Stimulated activated naive CD8-positive, alpha-beta T cell treated with anti-CD3 and anti-CD28 coated beads, Interleukin-15, Interleukin-2, amounts not matched to agents 100 U/mL and 50 U/mL, for 24 hours (primary cell): Measurements from ENCODE around the gene STYXL1.
"Not testable (repeated sequence)": the region's sequence is repeated elsewhere in the genome, so short reads cannot be mapped to it uniquely, and the experiment has no call there.

Experiments used
- ATAC-seq: fragments of 150-1000 bp; cut with Tn5 transposase; one replicate; pipeline ENCODE4 v1.10.0; 2021
- DNase-seq: peaks from one replicate; pipeline ENCODE4 v3.0.0; 2021

The STYXL1 gene

GRCh38 chr7:76047811-76048667 lies at the start of gene STYXL1, which contains the start of gene MDH2:
Gene STYXL1, minus strand, starts transcription at chr7:76048000. Its CDS starts 17,477 bp downstream, at chr7:76030523.
Gene MDH2, plus strand, starts transcription at chr7:76048106. Its CDS starts 55 bp downstream, at chr7:76048161.
- DNase-seq (peak; percentile 93), ATAC-seq (peak; percentile 98)

- ATAC-seq (no peak), DNase-seq (no peak)
Measured at GRCh38 chr7:76095908-76096307, 48.1 kb upstream of the STYXL1 start.

DNA sequence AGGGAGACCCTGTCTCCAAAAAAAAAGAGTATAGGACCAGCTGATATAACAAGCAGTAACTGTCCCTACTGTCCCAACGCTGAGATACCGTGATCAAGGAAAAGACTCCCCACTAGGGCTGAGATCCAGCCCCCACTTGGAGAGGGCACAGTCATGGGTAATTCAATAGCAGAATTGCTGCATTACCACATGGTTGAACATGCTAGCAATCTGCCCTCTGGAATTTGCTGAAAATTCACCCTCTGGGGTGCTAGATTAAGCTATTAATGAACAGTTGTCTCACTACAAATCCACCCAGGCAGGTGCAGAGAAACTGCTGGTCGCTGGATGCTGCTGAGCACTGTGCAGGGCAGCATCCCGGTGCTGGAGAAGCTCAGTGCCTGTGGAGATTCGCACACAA lies 46.5 kb upstream of the STYXL1 start:
- not testable (repeated sequence) for ATAC-seq, DNase-seq

GRCh38 chr7:76093531-76093930 lies 45.7 kb upstream of the STYXL1 start:
- ATAC-seq, DNase-seq: not testable (repeated sequence)

DNA sequence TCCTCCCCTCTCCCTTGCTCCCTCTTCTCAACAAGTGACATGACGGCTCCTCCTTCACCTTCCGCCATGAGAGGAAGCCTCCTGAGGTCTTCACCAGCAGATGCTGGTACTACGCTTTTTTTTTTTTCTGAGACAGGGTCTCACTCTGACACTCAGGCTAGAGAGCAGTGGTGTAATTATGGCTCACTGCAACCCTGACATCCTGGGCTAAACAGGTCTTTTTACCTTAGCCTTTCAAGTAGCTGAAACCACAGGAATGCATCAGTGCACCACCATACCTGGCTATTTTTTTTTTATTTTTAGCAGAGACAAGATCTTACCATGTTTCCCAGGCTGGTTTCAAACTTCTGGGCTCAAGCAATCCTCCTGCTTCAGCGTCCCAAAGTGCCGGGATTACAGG lies 43.7 kb upstream of the STYXL1 start:
- no peak for ATAC-seq
- no peak for DNase-seq

- no peak for DNase-seq
- no peak for ATAC-seq
Measured at GRCh38 chr7:76089865-76090475, 42.2 kb upstream of the STYXL1 start.

DNA sequence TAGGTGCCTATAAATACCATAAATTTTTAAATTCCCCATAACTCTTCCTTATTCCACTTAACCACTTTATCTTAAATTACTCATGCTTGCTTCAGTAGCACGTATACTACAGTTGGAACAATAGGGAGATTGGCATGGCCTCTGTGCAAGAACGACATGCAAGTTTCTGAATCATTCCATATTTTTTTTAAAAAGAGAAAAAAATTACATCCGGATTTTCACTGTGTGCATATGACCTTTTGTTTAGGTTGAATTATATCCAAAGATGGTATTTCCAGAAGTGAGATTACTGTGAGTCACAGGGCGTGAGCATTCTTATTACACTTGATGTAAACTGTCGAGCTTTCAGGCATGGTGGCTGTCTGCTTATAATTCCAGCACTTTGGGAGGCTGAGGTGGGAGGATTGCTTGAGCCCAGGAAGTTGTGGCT lies 39.6 kb upstream of the STYXL1 start:
- not testable (repeated sequence) for DNase-seq, ATAC-seq

GRCh38 chr7:76086070-76086469 lies 38.3 kb upstream of the STYXL1 start:
- ATAC-seq (no peak), DNase-seq (no peak)

DNA sequence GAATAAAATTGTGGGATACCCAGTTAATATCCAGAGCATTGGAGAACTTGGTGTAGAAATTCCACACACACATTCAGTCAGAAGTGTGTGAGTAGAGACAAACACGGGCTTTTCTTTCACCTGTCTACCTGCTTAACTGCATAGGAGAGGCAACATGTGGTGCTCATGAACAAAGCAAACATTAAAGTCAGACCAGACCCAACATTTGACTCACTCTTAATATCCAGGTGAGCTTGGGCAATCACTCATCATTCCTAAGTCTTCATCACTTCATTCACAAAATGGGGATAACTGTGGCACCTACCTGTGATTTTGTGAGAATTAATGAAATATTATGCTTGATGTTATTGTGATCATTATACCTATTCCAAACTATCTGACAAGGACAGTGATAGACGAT lies 36.3 kb upstream of the STYXL1 start:
- DNase-seq, ATAC-seq: not testable (repeated sequence)

- DNase-seq (no peak), ATAC-seq (no peak)
Measured at GRCh38 chr7:76080204-76080603, 32.4 kb upstream of the STYXL1 start.

- no peak for ATAC-seq
Measured at GRCh38 chr7:76077435-76077834, 29.6 kb upstream of the STYXL1 start.

DNA sequence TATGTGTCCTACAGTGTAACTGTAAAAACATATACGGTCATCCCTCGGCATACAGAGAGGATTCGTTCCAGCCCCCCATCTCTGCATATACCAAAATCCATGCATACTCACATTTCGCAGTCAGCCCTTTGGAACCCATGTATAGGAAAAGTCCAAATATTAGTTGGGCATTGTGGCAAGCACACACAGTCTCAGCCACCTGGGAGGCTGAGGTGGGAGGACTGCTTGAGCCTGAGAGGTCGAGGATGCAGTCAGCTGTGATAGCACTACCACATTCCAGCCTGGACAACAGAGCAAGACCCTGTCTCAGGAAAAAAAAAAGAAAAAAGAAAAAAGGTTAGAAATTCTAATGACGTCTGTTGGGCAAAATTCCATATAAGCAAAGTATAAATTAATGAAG lies 29.2 kb upstream of the STYXL1 start:
- no peak for ATAC-seq
- no peak for DNase-seq

More at GRCh38 chr7:76077435-76077834, 29.6 kb upstream of the STYXL1 start:
- DNase-seq, result no peak

- ATAC-seq (no peak), DNase-seq (no peak)
Measured at GRCh38 chr7:76074972-76075370, 27.2 kb upstream of the STYXL1 start.

GRCh38 chr7:76074306-76074971 lies 26.6 kb upstream of the STYXL1 start:
- no peak for ATAC-seq

DNA sequence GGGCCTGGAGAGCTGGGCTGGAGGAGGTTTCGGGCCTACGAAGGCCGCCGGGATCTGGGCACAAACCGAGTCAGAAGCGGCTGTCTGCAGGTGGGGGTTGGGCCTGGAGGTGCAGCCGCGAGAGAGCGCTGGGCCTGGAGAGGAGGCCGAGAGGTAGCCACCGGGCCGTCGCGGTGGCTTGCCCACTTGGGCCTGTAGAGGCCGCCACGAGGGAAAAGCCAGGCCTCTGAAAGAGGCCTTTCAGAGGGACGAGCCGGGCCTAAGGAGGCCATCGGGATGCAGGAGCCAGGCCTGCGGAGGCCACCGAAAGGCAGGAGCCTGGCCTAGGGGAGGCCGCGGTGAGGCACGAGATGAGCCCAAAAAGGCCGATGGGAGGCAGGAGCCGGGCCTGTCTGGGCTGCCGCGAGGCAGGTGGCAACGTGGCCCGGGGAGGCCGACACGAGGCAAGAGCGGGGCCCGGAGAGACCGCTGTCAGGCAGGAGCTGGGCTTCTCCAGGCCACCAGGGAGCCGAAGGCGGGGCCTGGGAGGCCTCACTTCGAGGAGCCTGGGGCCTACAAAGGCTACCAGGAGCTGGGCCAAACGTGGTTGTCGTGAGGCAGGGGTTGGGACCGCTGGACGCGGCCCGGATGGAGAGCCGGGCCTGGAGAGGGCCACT lies 25.7 kb upstream of the STYXL1 start:
- no peak for ATAC-seq
- no peak for DNase-seq

More at GRCh38 chr7:76074306-76074971, 26.6 kb upstream of the STYXL1 start:
- no peak for DNase-seq

DNA sequence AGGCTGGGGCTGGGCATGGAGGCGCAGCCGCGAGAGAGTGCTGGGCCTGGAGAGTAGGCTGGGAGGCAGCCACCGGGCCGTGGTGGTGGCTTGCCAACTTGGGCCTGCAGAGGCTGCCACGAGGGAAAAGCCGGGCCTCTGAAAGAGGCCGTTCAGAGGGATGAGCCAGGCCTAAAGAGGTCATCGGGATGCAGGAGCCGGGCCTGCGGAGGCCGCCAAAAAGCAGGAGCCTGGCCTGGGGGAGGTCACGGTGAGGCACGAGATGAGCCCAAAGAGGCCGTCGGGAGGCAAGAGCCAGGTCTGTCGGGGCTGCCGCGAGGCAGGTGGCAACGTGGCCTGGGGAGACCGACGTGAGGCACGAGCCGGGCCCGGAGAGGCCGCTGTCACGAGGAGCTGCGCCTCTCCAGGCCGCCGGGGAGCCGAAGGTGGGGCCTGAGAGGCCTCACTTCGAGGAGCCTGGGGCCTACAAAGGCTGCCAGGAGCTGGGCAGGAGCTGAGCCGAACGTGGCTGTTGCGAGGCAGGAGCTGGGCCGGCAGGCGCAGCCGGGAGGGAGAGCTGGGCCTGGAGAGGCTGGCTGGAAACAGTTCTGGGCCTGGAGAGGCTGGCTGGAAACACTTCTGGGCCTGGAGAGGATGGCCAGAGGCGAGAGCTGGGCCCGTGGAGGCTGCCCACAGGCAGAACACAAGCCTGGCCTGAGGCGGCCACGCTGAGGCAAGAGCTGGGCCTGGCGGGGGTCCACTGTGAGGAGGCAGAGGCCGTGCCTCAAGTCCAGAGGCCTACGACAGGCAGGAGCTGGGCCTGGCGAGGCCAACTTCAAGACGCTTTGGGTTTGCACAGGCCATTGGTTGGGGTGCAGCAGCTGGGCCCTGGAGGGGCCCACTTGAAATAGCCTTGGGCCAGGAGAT lies 24.7 kb upstream of the STYXL1 start:
- ATAC-seq (no peak), DNase-seq (no peak)

DNA sequence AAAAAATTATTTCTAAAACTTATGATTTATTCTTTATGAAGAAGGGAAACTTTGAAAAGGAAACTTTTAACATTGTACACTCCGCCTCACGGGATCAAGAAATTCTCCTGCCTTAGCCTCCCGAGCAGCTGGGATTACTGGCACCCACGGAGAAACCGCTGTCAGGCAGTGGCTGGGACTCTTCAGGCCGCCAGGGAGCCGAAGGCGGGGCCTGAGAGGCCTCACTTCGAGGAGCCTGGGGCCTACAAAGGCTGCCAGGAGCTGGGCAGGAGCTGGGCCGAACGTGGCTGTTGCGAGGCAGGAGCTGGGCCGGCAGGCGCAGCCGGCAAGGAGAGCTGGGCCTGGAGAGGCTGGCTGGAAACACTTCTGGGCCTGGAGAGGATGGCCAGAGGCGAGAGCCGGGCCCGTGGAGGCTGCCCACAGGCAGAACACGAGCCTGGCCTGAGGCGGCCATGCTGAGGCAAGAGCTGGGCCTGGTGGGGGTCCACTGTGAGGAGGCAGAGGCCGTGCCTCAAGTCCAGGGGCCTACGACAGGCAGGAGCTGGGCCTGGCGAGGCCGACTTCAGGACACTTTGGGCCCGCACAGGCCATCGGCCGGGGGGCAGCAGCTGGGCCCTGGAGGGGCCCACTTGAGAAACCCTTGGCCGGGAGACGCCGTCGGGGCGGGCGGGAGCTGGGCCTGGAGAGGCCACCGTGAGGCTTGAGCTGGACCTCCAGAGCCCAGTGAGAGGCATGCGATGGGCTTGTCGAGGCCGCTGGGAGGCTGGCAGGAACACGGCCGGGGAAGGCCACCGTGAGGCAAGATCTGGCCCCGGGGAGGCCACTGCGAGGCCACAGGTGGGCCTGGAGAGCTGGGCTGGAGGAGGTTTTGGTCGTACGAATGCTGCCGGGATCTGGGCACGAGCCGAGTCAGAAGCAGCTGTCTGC lies 23.8 kb upstream of the STYXL1 start:
- no peak for ATAC-seq
- no peak for DNase-seq

- DNase-seq (no peak), ATAC-seq (no peak)
Measured at GRCh38 chr7:76069238-76069638, 21.4 kb upstream of the STYXL1 start.

- DNase-seq (no peak), ATAC-seq (no peak)
Measured at GRCh38 chr7:76066716-76067503, 19.1 kb upstream of the STYXL1 start.
